ENCODE measurements around the gene FHOD3. TPM values are rescaled to one million over a fixed set of nuclear protein-coding genes. Genes with fewer than 3 reads are reported as not detected.
"Not testable (repeated sequence)": the region's sequence is repeated elsewhere in the genome, so short reads cannot be mapped to it uniquely, and the experiment has no call there.

FHOD3 gene
- total RNA-seq, 2 donors from 2014 or later = 66.0 to 114 TPM

GRCh38 chr18:36813101-36813775, 515.7 kb downstream of the FHOD3 start:
- TF ChIP-seq, protein P1, sequence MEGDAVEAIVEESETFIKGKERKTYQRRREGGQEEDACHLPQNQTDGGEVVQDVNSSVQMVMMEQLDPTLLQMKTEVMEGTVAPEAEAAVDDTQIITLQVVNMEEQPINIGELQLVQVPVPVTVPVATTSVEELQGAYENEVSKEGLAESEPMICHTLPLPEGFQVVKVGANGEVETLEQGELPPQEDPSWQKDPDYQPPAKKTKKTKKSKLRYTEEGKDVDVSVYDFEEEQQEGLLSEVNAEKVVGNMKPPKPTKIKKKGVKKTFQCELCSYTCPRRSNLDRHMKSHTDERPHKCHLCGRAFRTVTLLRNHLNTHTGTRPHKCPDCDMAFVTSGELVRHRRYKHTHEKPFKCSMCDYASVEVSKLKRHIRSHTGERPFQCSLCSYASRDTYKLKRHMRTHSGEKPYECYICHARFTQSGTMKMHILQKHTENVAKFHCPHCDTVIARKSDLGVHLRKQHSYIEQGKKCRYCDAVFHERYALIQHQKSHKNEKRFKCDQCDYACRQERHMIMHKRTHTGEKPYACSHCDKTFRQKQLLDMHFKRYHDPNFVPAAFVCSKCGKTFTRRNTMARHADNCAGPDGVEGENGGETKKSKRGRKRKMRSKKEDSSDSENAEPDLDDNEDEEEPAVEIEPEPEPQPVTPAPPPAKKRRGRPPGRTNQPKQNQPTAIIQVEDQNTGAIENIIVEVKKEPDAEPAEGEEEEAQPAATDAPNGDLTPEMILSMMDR (IDR thresholded peaks at IDR 0.05) = no peak
- Histone ChIP-seq H3K27ac (peak overlapping the region in 1 of 2 donors; percentile 33), H3K36me3 (peaks cover 8% of the 10 kb centered on the region), H3K4me1 (peaks cover 0 to 32% of the 10 kb centered on the region in 2 donors), H3K4me3 (no peak overlapping the region), H3K27me3 (no peaks in the 10 kb centered on the region), H3K9me3 (no peaks in the 10 kb centered on the region)
- DNase-seq (ENCODE audit: low spot score) = no peak

GRCh38 chr18:36813824-36814223, 516.3 kb downstream of the FHOD3 start:
- Histone ChIP-seq H3K4me1 (peaks cover 0 to 32% of the 10 kb centered on the region in 2 donors), H3K36me3 (peaks cover 8% of the 10 kb centered on the region), H3K27ac (no peak overlapping the region), H3K27me3 (no peaks in the 10 kb centered on the region), H3K9me3 (no peaks in the 10 kb centered on the region), H3K4me3 (no peak overlapping the region)
- DNase-seq (ENCODE audit: low spot score) = no peak
- TF ChIP-seq, protein P1 (IDR thresholded peaks at IDR 0.05) = no peak

GRCh38 chr18:36814994-36815393, 517.5 kb downstream of the FHOD3 start:
- no peak for DNase-seq (ENCODE audit: low spot score)
- Histone ChIP-seq H3K27me3 (no peaks in the 10 kb centered on the region), H3K4me1 (peaks cover 0 to 32% of the 10 kb centered on the region in 2 donors), H3K36me3 (peaks cover 8% of the 10 kb centered on the region), H3K9me3 (no peaks in the 10 kb centered on the region), H3K27ac (peak overlapping the region; percentile 4 to 22), H3K4me3 (no peak overlapping the region)
- TF ChIP-seq, protein P1 (IDR thresholded peaks at IDR 0.05) = no peak

GRCh38 chr18:36816096-36816495, 518.6 kb downstream of the FHOD3 start:
- H3K4me3 ChIP-seq; H3K9me3 ChIP-seq; H3K27me3 ChIP-seq; H3K27ac ChIP-seq; DNase-seq (ENCODE audit: low spot score); H3K36me3 ChIP-seq: not testable (repeated sequence)
- H3K4me1 ChIP-seq = peaks cover 0 to 32% of the 10 kb centered on the region in 2 donors

GRCh38 chr18:36817039-36817438, 519.5 kb downstream of the FHOD3 start:
- Histone ChIP-seq H3K4me3 (no peak overlapping the region), H3K27me3 (no peaks in the 10 kb centered on the region), H3K27ac (no peak overlapping the region), H3K9me3 (no peaks in the 10 kb centered on the region), H3K36me3 (peaks cover 8% of the 10 kb centered on the region), H3K4me1 (peaks cover 0 to 26% of the 10 kb centered on the region in 2 donors)
- DNase-seq (ENCODE audit: low spot score) = no peak
- TF ChIP-seq, protein P1 (IDR thresholded peaks at IDR 0.05) = no peak

DNA sequence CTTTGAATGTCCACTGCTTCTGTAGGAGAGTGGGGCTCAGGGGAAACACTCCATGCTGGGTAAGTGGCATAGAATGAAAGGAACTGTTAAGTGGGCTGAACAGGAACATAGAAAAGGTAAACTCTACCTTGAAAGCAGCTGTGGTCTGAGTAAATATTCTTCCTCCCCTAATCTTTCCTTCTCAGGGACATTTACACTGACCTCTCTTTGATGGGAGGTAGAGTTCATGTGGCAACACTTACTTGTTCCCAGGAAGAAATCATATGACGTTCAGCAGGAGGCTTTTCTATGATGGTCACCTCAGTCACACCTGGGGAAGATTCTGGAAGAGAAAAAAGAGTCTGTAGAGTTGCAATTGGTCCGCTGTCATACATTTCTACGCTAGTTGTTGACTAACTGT, 521.1 kb downstream of the FHOD3 start:
- no peak for DNase-seq (ENCODE audit: low spot score)
- peaks cover 0 to 10% of the 10 kb centered on the region in 2 donors for H3K4me1 ChIP-seq
- no peaks in the 10 kb centered on the region for H3K27me3 ChIP-seq
- H3K9me3 ChIP-seq = no peaks in the 10 kb centered on the region
- H3K4me3 ChIP-seq = no peak overlapping the region
- peaks cover 8% of the 10 kb centered on the region for H3K36me3 ChIP-seq
- no peak overlapping the region for H3K27ac ChIP-seq
- TF ChIP-seq, protein P1 (IDR thresholded peaks at IDR 0.05) = no peak

All from right atrium auricular region (tissue), 2 donors.